Measurements from ENCODE around the gene PAQR8. TPM values are rescaled to one million over a fixed set of nuclear protein-coding genes. Genes with fewer than 3 reads are reported as not detected.

The PAQR8 gene
- total and polyA plus RNA-seq, 5 donors from 2014 or later, result 5.4 to 18.5 (median 13.2) TPM

DNA sequence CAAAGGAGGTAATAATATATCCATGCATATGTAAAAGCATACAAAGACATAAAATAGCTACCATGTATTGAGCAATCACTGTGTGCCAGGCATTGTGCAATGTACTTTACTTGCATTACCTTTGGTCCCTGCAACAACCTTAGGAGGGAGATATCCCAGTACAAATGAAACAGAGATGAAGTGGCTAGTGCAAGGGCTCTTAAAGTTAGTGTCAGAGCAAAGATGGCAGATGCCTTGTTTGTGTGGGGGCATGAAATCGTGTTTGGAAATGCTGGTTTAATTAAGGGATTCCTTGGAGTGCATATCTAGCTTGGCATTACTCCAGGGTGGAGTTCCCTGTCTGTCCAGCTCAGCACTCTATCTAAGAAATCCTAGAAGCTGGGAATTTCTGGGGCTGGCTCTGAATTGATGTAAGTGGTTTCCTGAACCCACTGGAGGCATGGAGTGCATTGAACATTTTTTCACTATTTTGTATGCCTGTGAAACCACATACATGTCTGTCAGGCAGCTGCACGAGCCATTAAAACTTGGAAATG is 9.8 kb downstream of the PAQR8 start:
- H3K27me3 Mint-ChIP-seq, result no peaks in the 10 kb centered on the region
- peaks cover 49% of the 10 kb centered on the region for H3K36me3 Mint-ChIP-seq
- Histone ChIP-seq H3K9me3 (ENCODE audit: control insufficient read depth in 2 of 2, low read length in 2 of 2) (no peaks in the 10 kb centered on the region), H3K4me1 (ENCODE audit: control insufficient read depth, insufficient read depth, low read length, poor library complexity, severe bottlenecking) (peaks cover 9% of the 10 kb centered on the region), H3K36me3 (ENCODE audit: control insufficient read depth, insufficient read depth, low read length) (peaks cover 24% of the 10 kb centered on the region), H3K27me3 (ENCODE audit: control insufficient read depth, insufficient read depth, low read length) (no peaks in the 10 kb centered on the region), H3K4me3 (ENCODE audit: low read depth, low read length) (no peak overlapping the region), H3K27ac (ENCODE audit: insufficient read depth, low read length, poor library complexity, severe bottlenecking) (no peak overlapping the region)
- ATAC-seq (ENCODE audit: low read depth in 2 of 2) (no peak), DNase-seq (no peak)
- H3K4me1 Mint-ChIP-seq, result peaks cover 17 to 78% (median 61%) of the 10 kb centered on the region in 4 donors
- H3K9me3 Mint-ChIP-seq, result peaks cover 0 to 12% (median 7%) of the 10 kb centered on the region in 7 donors
- H3K27ac Mint-ChIP-seq, result peak overlapping the region in 1 of 3 donors; percentile 16
- no peak overlapping the region for H3K4me3 Mint-ChIP-seq

- DNase-seq (no peak), ATAC-seq (ENCODE audit: low read depth in 2 of 2) (no peak)
- Mint-ChIP-seq H3K36me3 (peaks cover 41% of the 10 kb centered on the region), H3K27ac (peak overlapping the region in 1 of 3 donors; percentile 86), H3K9me3 (peaks cover 0 to 12% (median 7%) of the 10 kb centered on the region in 7 donors), H3K4me1 (peaks cover 29 to 77% (median 63%) of the 10 kb centered on the region in 4 donors), H3K27me3 (no peaks in the 10 kb centered on the region), H3K4me3 (no peak overlapping the region)
- Histone ChIP-seq H3K27ac (ENCODE audit: insufficient read depth, low read length, poor library complexity, severe bottlenecking) (no peak overlapping the region), H3K4me1 (ENCODE audit: control insufficient read depth, insufficient read depth, low read length, poor library complexity, severe bottlenecking) (peaks cover 24% of the 10 kb centered on the region), H3K4me3 (ENCODE audit: low read depth, low read length) (no peak overlapping the region), H3K27me3 (ENCODE audit: control insufficient read depth, insufficient read depth, low read length) (no peaks in the 10 kb centered on the region), H3K36me3 (ENCODE audit: control insufficient read depth, insufficient read depth, low read length) (peaks cover 11% of the 10 kb centered on the region), H3K9me3 (ENCODE audit: control insufficient read depth in 2 of 2, low read length in 2 of 2) (no peaks in the 10 kb centered on the region)
These were observed 11.3 kb downstream of the PAQR8 start for GRCh38 chr6:52373151-52373690.

DNA sequence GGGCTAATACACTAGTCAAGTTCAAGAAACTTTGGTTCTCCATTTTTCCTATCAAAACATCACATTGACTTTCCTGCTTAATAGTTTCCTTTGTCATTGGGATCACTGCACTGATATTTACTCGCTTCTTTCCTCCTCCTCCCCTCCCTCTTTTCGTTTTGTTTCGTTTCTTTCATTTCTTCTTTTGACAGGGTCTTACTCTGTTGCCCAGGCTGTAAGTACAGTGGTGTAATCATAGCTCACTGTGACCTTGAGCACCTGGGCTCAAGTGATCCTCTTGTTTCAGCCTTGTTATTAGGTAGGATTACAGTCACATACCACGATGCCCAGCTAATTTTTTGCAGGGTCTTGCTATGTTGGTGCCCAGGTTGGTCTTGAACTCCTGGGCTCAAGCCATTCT is 12.3 kb downstream of the PAQR8 start:
- Histone ChIP-seq H3K9me3 (ENCODE audit: control insufficient read depth in 2 of 2, low read length in 2 of 2) (no peaks in the 10 kb centered on the region), H3K4me3 (ENCODE audit: low read depth, low read length) (no peak overlapping the region), H3K27me3 (ENCODE audit: control insufficient read depth, insufficient read depth, low read length) (no peaks in the 10 kb centered on the region), H3K36me3 (ENCODE audit: control insufficient read depth, insufficient read depth, low read length) (peaks cover 5% of the 10 kb centered on the region), H3K27ac (ENCODE audit: insufficient read depth, low read length, poor library complexity, severe bottlenecking) (no peak overlapping the region), H3K4me1 (ENCODE audit: control insufficient read depth, insufficient read depth, low read length, poor library complexity, severe bottlenecking) (peaks cover 25% of the 10 kb centered on the region)
- H3K4me3 Mint-ChIP-seq, result peak overlapping the region in 1 of 4 donors; percentile 54
- peaks cover 0 to 12% (median 7%) of the 10 kb centered on the region in 7 donors for H3K9me3 Mint-ChIP-seq
- peak overlapping the region; percentile 83 to 95 (median 86) for H3K27ac Mint-ChIP-seq
- ATAC-seq (ENCODE audit: low read depth in 2 of 2) (no peak), DNase-seq (no peak)
- peaks cover 36% of the 10 kb centered on the region for H3K36me3 Mint-ChIP-seq
- no peaks in the 10 kb centered on the region for H3K27me3 Mint-ChIP-seq
- peaks cover 27 to 73% (median 62%) of the 10 kb centered on the region in 4 donors for H3K4me1 Mint-ChIP-seq

DNA sequence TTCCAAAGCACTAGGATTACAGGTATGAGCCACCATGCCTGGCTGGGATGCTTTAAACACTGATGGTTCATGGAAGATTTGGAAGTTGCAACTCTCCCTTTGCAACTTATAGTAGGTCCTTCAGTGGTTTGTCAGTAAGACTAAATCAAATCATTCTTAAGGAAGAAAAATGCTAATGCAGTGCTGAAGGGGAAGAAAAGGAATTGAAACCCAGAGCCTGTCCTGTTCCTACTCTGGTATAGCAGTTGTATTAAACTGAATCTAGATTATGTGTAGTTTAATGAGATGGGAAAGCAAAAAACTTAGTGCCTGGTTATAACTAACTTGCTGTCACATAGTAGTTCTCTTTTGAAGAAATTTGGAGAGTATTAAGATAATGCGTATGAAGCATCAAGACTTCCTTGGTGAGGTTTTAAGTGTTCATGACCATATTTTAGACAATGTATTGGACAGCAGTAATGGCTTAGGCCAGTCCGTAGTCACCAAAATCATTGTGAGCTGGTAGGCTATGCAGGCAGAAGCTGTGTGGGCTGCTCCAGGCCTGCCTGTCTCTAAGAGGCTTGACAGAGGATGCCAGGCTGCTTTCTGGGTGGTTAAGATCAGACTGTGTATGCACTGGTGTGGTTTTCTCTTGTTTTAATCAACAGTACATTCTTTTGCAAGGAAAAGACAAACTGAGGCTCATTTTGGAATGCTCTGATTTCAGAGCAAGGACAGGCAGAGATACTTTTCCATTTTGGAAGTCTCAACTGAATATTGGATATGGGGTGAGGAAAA is 14.0 kb downstream of the PAQR8 start:
- Histone ChIP-seq H3K36me3 (ENCODE audit: control insufficient read depth, insufficient read depth, low read length) (peaks cover 3% of the 10 kb centered on the region), H3K27ac (ENCODE audit: insufficient read depth, low read length, poor library complexity, severe bottlenecking) (peak overlapping the region; percentile 16), H3K4me1 (ENCODE audit: control insufficient read depth, insufficient read depth, low read length, poor library complexity, severe bottlenecking) (peaks cover 34% of the 10 kb centered on the region), H3K4me3 (ENCODE audit: low read depth, low read length) (no peak overlapping the region), H3K9me3 (ENCODE audit: control insufficient read depth in 2 of 2, low read length in 2 of 2) (no peaks in the 10 kb centered on the region), H3K27me3 (ENCODE audit: control insufficient read depth, insufficient read depth, low read length) (no peaks in the 10 kb centered on the region)
- Mint-ChIP-seq H3K27ac (peak overlapping the region; percentile 37 to 86 (median 52)), H3K4me1 (peaks cover 29 to 71% (median 56%) of the 10 kb centered on the region in 4 donors), H3K27me3 (no peaks in the 10 kb centered on the region), H3K36me3 (peaks cover 28% of the 10 kb centered on the region), H3K4me3 (peak overlapping the region in 1 of 4 donors; percentile 29), H3K9me3 (peaks cover 0 to 12% (median 7%) of the 10 kb centered on the region in 7 donors)
- peak; percentile 81 to 85 for ATAC-seq (ENCODE audit: low read depth in 2 of 2)
- no peak for DNase-seq

DNA sequence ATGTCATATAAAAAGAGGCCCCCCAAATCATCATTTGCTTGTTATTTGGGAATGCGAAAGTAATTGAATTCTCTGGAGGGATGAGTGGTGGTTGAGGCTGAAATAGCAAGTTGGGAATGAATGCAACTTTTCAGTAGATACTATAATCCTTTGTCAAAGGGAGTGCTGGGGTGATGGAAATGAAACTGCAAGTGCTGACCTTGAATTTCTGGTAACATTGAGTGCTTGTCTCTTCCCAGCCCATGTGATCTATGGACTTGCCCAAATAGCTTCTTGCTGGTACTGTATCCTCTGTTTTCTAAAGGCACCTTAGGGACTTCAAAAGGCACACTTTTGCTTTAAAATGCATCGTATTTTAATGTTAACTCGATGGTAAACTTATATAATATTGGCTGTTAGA is 14.8 kb downstream of the PAQR8 start:
- H3K27ac ChIP-seq (ENCODE audit: insufficient read depth, low read length, poor library complexity, severe bottlenecking), result no peak overlapping the region
- Mint-ChIP-seq H3K9me3 (peaks cover 0 to 12% (median 7%) of the 10 kb centered on the region in 7 donors), H3K36me3 (peaks cover 26% of the 10 kb centered on the region), H3K4me1 (peaks cover 37 to 74% (median 59%) of the 10 kb centered on the region in 4 donors), H3K27me3 (no peaks in the 10 kb centered on the region), H3K4me3 (peak overlapping the region in 2 of 4 donors; percentile 19 to 30), H3K27ac (peak overlapping the region in 2 of 3 donors; percentile 9 to 50)
- no peaks in the 10 kb centered on the region for H3K9me3 ChIP-seq (ENCODE audit: control insufficient read depth in 2 of 2, low read length in 2 of 2)
- no peaks in the 10 kb centered on the region for H3K27me3 ChIP-seq (ENCODE audit: control insufficient read depth, insufficient read depth, low read length)
- no peak for ATAC-seq (ENCODE audit: low read depth in 2 of 2)
- H3K4me3 ChIP-seq (ENCODE audit: low read depth, low read length), result peak overlapping the region; percentile 9
- H3K4me1 ChIP-seq (ENCODE audit: control insufficient read depth, insufficient read depth, low read length, poor library complexity, severe bottlenecking), result peaks cover 42% of the 10 kb centered on the region
- DNase-seq, result no peak
- peaks cover 3% of the 10 kb centered on the region for H3K36me3 ChIP-seq (ENCODE audit: control insufficient read depth, insufficient read depth, low read length)

DNA sequence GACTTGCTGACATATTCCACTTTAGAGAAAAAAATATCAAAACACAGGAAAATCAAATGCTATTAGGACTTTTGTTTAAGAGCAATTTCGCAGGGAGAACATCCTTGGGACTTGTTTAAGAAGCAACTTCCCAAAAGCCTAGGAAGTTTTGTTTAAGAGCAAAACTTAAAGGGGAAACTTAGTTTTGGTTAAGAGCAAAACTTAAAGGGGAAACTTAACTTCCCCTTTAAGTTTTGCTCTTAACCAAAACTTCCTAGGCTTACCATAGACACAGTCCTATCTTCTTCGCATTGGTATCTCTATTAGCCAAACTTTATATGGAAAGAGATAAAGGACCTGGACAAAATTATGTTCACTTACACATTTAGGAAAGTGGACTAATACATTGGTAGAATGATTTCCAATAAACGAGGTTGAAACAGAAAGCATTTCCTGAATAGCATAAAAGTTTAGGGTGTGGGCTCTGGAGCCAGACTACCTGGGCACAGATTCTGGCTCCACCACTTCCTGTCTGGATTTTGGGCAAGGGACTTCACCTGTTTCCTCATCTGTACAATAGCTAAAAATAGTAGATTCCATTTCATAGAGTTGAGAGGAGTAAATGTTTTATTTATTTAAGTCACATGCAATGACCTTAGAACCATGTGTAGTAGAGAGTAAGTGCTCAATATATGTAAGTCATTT is 15.7 kb downstream of the PAQR8 start:
- DNase-seq (peak in 1 of 3 donors; percentile 31), ATAC-seq (ENCODE audit: low read depth in 2 of 2) (no peak)
- no peak overlapping the region for H3K27ac ChIP-seq (ENCODE audit: insufficient read depth, low read length, poor library complexity, severe bottlenecking)

GRCh38 chr6:52381249-52381648 is 19.3 kb downstream of the PAQR8 start:
- Mint-ChIP-seq H3K4me1 (peaks cover 57 to 74% (median 66%) of the 10 kb centered on the region in 4 donors), H3K9me3 (peaks cover 0 to 8% (median 0%) of the 10 kb centered on the region in 7 donors), H3K27ac (peak overlapping the region in 2 of 3 donors; percentile 20 to 44), H3K4me3 (no peak overlapping the region), H3K27me3 (no peaks in the 10 kb centered on the region), H3K36me3 (peaks cover 15% of the 10 kb centered on the region)
- H3K27ac ChIP-seq (ENCODE audit: insufficient read depth, low read length, poor library complexity, severe bottlenecking), result no peak overlapping the region
- DNase-seq, result no peak
- H3K27me3 ChIP-seq (ENCODE audit: control insufficient read depth, insufficient read depth, low read length), result no peaks in the 10 kb centered on the region
- H3K4me1 ChIP-seq (ENCODE audit: control insufficient read depth, insufficient read depth, low read length, poor library complexity, severe bottlenecking), result peaks cover 36% of the 10 kb centered on the region
- no peaks in the 10 kb centered on the region for H3K36me3 ChIP-seq (ENCODE audit: control insufficient read depth, insufficient read depth, low read length)
- no peak overlapping the region for H3K4me3 ChIP-seq (ENCODE audit: low read depth, low read length)
- H3K9me3 ChIP-seq (ENCODE audit: control insufficient read depth in 2 of 2, low read length in 2 of 2), result no peaks in the 10 kb centered on the region
- no peak for ATAC-seq (ENCODE audit: low read depth in 2 of 2)

More for the DNA sequence above, 15.7 kb downstream of the PAQR8 start:
- H3K27ac Mint-ChIP-seq, result peak overlapping the region; percentile 32 to 59 (median 44)
- H3K4me1 Mint-ChIP-seq, result peaks cover 38 to 73% (median 60%) of the 10 kb centered on the region in 4 donors
- Histone ChIP-seq H3K9me3 (ENCODE audit: control insufficient read depth in 2 of 2, low read length in 2 of 2) (no peaks in the 10 kb centered on the region), H3K36me3 (ENCODE audit: control insufficient read depth, insufficient read depth, low read length) (peaks cover 3% of the 10 kb centered on the region), H3K4me1 (ENCODE audit: control insufficient read depth, insufficient read depth, low read length, poor library complexity, severe bottlenecking) (peaks cover 43% of the 10 kb centered on the region), H3K4me3 (ENCODE audit: low read depth, low read length) (peak overlapping the region; percentile 33), H3K27me3 (ENCODE audit: control insufficient read depth, insufficient read depth, low read length) (no peaks in the 10 kb centered on the region)
- peak overlapping the region in 2 of 4 donors; percentile 48 to 55 for H3K4me3 Mint-ChIP-seq
- H3K27me3 Mint-ChIP-seq, result no peaks in the 10 kb centered on the region
- peaks cover 21% of the 10 kb centered on the region for H3K36me3 Mint-ChIP-seq
- H3K9me3 Mint-ChIP-seq, result peaks cover 0 to 12% (median 4%) of the 10 kb centered on the region in 7 donors
